ENCODE data around the gene ADAMTS8.

Gene ADAMTS8, protein sequence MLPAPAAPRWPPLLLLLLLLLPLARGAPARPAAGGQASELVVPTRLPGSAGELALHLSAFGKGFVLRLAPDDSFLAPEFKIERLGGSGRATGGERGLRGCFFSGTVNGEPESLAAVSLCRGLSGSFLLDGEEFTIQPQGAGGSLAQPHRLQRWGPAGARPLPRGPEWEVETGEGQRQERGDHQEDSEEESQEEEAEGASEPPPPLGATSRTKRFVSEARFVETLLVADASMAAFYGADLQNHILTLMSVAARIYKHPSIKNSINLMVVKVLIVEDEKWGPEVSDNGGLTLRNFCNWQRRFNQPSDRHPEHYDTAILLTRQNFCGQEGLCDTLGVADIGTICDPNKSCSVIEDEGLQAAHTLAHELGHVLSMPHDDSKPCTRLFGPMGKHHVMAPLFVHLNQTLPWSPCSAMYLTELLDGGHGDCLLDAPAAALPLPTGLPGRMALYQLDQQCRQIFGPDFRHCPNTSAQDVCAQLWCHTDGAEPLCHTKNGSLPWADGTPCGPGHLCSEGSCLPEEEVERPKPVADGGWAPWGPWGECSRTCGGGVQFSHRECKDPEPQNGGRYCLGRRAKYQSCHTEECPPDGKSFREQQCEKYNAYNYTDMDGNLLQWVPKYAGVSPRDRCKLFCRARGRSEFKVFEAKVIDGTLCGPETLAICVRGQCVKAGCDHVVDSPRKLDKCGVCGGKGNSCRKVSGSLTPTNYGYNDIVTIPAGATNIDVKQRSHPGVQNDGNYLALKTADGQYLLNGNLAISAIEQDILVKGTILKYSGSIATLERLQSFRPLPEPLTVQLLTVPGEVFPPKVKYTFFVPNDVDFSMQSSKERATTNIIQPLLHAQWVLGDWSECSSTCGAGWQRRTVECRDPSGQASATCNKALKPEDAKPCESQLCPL

DNA sequence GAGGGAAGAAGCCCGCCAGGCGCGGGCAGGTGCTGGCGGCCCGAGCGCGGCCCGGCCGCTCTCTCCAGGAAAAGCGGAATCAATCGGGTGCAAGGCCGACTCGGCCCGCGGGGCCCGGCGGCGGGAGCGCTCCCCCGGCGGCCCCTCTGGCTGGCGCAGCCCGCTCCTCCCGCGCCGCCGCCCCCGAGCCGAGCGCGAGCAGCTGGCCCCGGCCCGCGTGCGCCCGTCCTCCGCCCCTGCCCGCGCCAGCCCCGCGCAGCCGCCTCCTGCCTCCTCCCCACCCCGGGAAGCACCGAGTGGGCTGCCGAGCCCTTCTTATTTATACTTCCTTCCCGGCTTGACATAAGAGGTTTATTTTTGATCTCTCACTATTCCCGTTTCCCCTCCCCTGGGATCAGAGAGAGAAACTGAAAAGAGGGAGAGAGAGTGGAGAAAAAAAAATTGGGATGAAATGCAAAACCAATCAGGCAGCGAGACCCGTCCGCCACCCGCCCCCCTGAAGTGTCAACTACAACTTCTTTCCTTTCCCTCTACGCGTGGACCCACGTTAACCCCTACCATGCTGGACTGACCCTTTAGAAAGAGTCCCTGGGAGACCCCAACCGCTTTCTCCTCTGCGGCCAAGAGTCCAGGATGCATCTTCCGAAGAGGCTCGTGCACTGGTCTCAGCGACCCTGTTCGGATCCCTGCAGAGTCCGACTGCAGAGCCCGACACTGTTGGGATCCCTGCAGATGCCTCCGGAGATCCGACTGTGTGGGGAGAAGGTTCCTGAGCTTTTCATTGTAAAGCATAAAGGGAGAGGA is at the start of gene ADAMTS8:
ADAMTS8 (minus strand) TSS at position 294 of the 804 bp plus-strand sequence. CDS start 323 bp downstream, outside the sequence.
- no peak for DNase-seq

DNA sequence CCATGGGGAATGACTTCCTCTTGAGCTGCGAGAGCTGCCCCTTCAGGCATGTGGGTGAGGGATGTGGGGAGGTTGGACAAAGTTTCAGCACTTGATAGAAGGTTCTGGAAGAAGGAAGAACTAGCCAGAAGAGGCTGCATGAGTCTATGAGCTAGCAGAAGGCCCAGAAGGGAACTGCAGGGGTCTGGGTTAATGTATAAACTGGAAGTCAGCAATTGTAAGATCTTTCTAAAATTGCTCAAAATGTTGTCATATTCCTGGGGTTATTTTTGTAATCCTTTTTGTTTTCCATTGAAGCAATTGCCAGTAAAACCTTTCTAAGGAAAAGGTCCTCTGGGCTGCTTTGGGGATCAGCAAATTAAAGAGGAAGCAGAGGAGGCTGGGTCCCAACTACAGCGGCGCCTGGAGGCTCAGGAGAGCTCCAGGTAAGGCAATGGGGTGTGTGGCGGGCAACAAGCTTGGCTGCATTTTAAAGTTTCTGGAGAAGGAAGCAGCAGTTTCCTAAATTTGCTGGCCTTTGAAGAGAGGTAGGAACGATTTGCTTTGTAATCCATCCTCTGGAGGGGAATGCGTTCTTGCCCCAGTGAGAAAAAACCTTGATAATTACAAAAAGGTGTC is 49.3 kb upstream of the ADAMTS8 start:
- DNase-seq = no peak

DNA sequence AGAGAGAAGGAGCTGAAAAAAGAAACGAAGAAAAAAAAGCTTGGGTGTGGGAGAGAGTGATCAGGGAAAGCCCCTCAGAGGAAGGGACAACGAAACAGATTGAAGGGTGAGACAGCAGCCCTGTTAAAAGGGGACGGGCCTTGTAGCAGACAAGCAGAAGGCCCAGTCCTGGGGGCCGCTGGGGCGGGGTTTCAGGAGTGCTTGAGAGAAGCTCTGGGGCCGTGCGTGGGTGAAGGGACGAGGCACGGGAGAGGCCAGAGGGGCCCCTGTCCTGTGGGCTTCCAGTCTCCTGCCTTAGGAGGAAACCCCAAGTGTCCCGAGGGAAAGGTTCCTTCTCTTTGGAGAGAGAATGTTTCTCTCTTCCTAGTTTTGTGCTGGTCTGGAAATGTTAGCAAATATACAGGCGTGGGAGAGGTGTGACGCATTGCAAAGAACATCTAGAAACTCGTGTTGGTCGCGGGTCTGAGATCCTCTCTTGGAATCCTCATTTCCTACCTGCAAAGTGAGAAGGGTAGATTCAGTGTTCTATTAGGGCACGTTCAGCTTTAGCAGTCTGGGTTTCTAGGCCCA is 48.6 kb upstream of the ADAMTS8 start:
- DNase-seq = no peak

DNA sequence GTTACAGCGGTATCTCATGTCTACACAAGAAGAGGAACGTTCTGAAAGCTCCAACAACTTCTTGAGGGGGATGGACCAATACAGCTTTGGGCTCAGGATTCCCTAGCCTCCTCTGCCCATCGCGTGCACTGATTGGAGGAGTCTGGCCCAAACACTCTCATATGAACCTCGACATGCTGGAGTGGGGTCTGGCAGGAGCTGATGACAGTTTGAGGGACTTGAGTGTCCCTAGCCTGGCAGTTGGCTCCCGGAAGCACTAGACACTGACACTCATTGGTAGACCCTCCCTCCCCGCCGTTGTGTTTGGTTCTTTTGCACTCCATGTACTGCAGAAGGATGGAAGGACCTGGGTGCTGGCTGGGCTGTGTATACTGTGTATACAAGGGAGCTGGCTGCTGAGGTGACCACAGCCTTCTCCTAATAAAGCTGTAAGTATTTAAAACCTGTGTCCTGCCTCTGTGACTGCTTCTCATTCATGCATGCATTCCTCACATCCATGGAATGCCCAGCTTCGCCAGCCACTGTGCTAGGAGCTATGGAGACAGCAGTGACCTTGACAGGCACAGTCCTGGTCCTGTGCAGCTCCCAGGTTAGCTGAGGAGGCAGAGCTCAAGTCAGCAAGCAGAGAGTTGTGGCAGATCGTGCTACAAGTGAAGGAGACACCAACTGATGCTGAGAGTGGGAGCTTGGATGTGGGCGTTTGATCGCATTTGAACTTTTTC is 48.0 kb upstream of the ADAMTS8 start:
- no peak for DNase-seq

DNA sequence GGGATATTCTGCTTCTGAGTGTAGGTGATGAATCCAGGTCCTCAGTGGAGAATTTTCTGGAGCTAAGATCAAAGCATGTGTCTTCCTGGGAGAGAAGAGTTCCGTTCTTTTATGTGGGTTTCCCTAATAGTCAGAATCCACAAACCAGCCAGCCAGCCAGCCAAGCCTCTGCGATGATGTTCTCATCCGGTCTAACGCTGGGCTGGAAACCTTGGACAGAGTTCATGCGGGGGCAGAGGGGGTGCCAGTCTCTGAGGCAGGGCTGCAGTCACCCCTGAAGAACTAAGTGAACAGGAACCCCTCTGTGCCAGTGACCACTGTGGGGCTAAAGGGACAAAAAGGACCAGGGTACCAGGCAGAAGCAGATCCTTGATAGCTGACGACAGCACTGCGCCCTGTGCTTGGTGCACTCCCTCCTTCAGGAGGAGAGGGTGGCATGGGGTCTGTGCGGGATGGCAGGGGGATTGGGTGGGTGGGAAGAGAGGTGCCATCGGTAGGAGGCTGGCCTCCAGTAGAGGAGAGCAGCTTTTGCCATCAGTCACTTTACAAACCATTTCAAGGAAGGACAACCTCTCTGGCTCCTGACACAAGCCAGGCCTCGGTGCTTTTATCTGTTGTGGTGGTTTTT is 47.1 kb upstream of the ADAMTS8 start:
- no peak for DNase-seq

DNA sequence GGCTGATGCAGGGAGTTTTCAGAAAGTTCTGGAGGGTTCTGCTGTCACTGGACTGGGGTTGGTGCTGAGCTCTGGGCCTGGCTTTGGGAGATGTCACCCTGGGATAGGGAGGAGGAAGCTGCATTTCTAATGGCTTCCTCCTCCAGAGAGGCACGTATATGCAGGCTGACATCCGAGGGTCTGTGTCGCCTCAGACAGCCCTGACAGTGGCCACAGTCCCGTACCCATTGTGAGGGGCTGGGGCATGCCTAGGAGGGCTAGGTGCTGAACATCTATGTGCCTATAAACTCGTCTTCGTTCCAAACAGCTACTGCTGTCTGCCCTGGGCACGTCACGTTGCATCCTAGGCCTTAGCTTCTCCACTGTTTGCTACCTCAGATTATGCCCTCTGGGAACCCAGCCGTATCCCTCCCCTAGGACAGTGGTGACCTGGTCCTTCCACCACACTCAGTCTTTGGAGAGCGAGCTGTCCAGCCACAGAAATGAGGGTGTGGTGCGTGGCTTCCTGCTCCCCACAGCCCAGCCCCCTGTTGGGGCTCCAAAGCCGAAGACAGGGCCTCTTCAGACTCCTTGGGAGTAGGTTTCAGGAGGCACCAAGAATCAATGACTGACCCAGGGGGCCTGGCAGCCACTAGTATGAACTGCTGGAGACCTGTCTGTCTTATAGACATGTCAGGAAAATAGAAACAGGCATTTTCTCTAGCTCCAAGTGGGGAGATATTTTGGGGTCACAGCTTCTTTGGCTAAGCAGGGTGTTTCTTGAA is 46.4 kb upstream of the ADAMTS8 start:
- DNase-seq = no peak

DNA sequence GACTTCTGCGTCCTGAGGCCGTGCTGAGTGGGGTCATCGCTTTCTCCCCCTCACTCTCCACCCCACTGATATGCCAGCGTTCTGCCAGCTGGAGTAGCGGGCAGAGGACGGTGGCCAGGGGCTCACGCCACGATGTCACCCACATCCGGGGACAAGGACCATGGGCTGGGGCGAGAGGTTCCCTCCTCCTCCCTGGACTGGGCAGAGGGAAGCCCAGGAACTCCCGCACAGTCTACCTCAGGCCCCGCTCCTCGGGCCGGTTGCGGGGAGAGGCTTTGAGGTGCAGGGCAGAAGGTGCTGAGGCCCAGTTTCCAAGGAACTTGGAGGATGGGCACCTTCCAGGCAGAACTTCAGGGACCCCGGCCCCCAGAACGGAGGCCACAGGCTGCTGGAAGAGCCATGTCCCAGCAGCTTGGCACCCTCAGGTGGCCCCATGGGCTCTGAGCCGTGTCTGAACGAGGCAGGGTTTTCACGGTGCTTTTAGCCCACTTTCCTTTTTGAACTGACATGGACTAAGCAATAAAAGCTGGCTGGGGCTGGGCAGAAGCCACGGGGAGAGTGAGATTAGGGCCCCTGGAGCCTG is 45.5 kb upstream of the ADAMTS8 start:
- no peak for DNase-seq

DNA sequence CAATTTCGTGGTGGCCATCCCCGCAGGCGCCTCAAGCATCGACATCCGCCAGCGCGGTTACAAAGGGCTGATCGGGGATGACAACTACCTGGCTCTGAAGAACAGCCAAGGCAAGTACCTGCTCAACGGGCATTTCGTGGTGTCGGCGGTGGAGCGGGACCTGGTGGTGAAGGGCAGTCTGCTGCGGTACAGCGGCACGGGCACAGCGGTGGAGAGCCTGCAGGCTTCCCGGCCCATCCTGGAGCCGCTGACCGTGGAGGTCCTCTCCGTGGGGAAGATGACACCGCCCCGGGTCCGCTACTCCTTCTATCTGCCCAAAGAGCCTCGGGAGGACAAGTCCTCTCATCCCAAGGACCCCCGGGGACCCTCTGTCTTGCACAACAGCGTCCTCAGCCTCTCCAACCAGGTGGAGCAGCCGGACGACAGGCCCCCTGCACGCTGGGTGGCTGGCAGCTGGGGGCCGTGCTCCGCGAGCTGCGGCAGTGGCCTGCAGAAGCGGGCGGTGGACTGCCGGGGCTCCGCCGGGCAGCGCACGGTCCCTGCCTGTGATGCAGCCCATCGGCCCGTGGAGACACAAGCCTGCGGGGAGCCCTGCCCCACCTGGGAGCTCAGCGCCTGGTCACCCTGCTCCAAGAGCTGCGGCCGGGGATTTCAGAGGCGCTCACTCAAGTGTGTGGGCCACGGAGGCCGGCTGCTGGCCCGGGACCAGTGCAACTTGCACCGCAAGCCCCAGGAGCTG is 44.8 kb upstream of the ADAMTS8 start:
- no peak for DNase-seq

DNA sequence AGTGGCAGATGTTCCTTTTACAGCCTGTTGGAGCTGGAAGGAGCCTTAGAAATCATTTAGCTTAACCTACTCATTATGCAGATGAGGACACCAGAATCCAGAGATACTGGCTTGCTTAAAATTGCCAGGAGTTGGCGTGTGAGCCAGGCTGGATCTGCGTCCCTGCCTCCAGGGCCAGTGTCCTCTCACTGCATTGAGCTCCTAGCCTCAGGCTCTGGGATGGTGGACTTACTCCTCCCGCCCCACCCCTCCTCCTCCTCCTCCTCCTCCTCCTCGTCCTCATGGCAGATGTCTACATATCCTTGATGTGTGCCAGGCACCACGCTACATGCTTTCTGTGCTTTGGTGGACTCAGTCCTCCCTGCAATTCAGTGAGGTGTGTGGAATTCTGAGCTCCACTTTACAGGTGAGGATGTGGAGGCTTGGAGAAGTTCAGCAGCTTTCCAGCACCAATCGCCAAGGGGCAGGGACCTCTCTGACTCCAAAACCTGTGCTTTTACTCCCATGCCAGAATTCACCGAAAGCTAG is 44.1 kb upstream of the ADAMTS8 start:
- no peak for DNase-seq

DNA sequence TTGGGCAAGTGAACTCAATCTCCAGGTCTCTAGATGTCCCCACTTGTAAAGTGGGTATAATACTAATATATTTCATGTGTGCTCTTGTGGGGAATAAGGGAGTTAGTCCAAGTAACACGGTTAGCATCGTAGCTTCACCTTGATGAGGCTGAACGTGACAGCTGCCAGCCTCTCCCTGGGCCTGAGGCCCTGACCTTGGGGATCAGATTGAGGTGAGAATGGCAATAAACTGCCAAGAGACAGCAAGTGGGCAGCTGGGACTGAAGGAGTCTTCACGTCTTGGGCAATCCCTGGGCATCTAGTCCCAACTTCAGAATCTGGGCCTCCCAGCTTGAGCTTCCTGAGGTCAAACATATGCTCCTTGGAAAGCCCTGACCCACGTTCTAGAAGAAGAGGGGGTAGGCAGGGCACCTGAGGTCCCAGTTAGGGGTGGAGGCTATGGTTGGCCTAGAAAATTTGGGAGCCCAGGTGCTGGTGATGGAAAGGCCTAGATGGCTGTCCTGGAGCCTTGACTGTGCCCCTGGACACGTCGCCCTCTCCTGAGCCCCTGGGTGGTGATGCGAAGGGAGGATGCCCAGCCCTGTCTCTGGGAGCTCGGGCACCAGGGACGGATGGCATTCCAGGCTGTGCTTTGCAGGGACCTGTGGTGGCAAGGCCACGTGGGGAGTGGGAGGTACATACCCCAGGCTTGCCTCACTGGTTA is 43.5 kb upstream of the ADAMTS8 start:
- DNase-seq = no peak

DNA sequence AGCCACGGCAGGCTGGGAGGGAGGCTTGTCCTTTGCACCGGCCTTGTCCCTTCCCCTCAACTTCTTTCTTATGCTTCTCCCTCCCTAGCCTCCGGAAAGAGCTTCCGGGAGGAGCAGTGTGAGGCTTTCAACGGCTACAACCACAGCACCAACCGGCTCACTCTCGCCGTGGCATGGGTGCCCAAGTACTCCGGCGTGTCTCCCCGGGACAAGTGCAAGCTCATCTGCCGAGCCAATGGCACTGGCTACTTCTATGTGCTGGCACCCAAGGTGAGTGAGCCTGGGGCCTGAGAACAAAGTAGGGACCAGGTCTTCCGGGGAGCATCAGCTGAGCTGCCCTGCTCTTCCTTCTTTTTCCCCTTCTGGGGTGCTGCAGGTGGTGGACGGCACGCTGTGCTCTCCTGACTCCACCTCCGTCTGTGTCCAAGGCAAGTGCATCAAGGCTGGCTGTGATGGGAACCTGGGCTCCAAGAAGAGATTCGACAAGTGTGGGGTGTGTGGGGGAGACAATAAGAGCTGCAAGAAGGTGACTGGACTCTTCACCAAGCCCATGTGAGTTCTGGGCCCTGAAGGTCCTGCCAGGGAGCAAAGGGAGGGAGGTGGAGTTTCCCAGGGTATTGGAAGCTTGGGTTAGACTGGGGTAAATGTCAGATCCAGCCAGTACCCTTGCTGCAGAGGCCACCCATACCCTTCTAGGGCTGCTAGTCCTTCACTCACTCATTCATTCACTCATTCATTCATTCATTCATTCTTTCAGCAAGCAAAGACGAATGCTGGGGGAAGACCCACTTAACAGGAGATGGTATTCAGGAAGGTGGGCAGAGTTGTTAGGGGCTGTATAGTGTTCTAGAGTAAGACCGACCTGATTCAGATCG is 42.7 kb upstream of the ADAMTS8 start:
- no peak for DNase-seq

DNA sequence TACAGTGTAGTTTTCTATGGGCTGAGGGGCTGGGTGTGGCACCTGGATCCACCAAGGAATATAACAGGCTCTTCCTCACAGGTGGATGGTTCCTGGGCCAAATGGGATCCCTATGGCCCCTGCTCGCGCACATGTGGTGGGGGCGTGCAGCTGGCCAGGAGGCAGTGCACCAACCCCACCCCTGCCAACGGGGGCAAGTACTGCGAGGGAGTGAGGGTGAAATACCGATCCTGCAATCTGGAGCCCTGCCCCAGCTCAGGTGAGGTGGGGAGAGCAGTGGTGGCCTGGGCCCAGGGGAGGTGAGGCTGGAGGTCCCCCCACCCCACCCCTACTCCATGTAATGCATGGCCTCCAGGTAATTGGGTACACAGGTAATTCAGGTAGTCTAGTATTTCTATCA is 40.8 kb upstream of the ADAMTS8 start:
- no peak for DNase-seq

DNA sequence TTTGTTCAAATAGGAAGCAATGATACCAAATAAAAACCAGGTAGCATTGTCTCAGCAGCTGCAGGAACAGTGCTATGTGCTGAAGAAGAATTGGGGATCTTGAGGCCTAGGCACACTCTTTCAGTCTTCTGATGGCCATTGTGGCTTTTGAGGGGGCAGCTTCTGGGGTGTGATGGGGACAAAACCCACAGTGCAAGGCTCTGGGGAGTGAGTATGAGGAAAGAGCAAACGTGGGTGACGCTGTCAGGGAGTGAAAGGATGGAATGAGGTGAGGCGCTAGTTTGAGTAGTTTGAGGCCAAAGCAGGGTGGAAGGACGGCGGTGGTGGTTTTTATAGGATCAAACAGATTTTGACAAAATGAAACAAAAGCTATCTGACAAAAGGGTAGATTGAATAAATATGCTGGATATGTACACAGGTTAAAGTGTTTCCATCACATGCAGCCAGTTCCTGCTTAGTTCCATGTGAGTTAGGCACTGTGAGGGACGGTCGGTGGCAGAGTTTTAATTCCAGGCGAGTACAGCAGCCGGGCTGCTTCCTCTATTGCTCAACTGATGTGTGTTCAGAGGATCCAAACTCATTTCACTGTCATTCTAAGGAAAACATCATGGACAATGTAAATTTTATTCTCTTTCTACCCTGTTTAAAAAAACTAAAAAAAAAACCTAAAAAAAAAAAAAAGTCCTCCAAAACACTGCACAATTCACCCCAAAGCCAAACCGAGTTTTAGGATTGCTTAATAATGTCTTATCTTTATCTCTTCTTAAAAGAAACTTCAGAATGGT is 38.9 kb upstream of the ADAMTS8 start:
- DNase-seq = no peak

DNA sequence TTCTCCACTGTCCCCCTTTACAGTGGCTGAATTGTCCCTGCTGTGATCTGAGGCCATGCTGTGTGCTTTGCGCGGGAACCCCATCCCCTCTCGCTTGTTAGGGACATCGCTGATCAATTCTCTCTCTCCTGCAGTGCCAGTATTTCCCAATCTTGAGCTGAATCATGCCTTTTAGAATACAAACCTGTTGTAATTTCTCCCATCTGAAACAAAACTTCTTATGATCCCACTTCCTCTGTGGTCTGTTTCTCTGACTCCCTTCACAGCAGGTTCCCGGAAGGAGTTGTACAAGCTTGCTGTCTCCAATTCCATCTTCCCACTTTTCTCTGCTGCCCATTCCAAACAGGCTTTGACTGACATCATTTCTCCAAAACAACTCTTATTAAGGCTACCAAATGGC is 36.9 kb upstream of the ADAMTS8 start:
- DNase-seq = no peak

DNA sequence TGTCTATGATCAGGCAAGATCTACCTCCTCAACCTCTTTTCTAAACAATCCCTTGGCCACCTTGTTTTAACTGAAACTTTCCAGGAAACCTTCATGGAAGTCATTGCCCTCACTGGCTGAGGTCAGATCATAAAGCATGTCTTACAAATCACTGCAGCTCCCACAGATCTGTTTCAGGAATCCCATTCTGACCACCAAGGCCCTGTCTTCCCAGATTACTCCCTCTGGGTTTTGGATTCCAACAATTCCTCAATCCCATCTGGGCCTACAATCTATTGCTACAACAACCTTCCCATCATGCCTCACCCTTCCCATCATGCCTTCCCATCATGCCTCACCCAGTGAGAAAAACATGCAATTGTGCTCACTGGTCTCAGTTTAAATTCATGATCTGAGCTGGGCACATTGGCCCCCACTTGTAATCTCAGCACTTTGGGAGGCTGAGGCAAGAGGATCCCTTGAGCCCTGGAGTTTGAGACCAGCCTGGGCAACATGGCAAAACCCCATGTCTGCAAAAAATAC is 35.9 kb upstream of the ADAMTS8 start:
- no peak for DNase-seq

DNA sequence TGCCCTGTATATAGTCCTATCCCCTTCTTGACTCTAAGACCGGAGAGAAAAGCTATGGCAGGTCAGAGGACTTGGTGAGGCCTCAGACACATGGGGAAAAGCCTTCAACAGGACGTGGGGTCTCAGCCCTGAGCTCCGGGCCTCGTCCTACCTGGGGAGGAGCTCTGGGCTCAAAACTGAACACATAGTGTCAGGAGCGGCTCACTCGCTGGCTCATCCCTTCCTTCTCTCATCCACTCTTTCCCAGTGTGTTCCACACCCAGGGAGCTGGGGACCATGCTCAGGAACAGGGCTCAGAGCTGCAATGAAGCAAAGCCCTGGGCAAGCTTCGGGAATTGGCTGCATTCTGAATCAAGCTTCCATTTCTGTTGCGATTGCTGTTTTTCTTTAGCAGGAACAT is 34.5 kb upstream of the ADAMTS8 start:
- DNase-seq = no peak

Data from activated CD4-positive, alpha-beta T cell treated with anti-CD3 and anti-CD28 coated beads, Interleukin-2, amount 50 U/mL, for 4 hours (primary cell).